ENCODE measurements around the gene ZNF234.

- TF ChIP-seq CTCF (IDR thresholded peaks at IDR 0.05; ENCODE audit: insufficient read depth, low read length, poor library complexity, severe bottlenecking) = no peak
- no peak for TF ChIP-seq EZH2phosphoT487 (conservative IDR thresholded peaks at IDR 0.05; ENCODE audit: low read length)
Measured at GRCh38 chr19:44182145-44182544, 40.8 kb downstream of the ZNF234 start.

Measured in SU-DHL-6 (cell line).